ENCODE measurements around the gene NOXO1. TPM values are rescaled to one million over a fixed set of nuclear protein-coding genes. Genes with fewer than 3 reads are reported as not detected.

The NOXO1 gene
- total RNA-seq, 4 donors from 2014 or later = 0.52 TPM; not detected in 3

GRCh38 chr16:1980030-1980769 is 1.1 kb downstream of the NOXO1 start:
- no peak for TF ChIP-seq POLR2A (IDR thresholded peaks at IDR 0.05; ENCODE audit: low read depth)
- no peak for TF ChIP-seq CTCF (IDR thresholded peaks at IDR 0.05)
- no peak for TF ChIP-seq POLR2AphosphoS5 (IDR thresholded peaks at IDR 0.05)
- no peak for TF ChIP-seq EP300 (IDR thresholded peaks at IDR 0.05)
- intact Hi-C loops (cut with DNase I) = no loop called here
- Histone ChIP-seq H3K27ac (replicated peaks in 1 of 4) (no peak overlapping the region), H3K9me3 (no peaks in the 10 kb centered on the region), H3K27me3 (peaks cover 0 to 80% (median 47%) of the 10 kb centered on the region in 4 donors), H3K36me3 (peaks cover 37 to 43% (median 39%) of the 10 kb centered on the region in 4 donors), H3K4me1 (peaks cover 32 to 46% (median 38%) of the 10 kb centered on the region in 4 donors), H3K4me3 (no peak overlapping the region)
- no peak for DNase-seq (ENCODE audit: extremely low spot score)
- 0% methylated on average over 14 of the region's 53 CpGs for WGBS

DNA sequence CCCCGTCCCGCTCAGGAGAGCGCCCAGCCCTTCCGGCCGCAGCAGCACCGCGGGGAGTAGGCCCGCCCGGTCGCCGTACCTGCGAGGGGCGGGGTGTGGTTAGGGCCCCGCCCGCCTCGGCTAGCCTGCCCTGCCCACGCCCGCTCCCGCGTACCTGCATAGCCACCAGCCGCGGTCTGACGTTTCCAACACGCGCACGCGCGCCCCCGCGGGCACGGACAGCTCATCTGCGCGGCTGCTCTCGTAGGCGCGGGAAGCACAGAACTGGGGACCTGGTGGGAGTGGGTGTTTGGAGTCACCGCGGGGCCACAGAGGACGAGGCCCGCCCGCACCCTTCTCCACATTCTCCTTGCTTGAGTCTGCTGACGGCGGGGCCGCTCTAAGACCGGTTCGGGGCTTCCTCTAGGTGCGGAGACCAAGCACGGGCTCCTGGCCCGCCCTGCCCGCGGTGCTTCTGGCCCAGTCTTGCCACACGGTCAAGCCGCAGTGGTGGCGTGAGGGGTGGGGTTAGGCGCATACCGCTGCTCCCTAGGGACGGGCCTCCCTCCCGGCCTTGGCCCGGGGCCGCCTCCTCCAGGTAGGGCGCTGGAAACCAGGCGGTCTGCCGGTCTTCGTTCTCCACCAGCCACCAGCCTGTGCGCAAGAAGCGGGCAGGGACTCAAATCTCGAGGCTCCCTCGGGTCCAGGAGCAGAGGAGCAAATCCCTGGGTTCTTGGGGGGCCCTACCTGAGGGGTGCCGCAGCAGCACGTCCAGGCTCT is 1.8 kb downstream of the NOXO1 start:
- DNase-seq (ENCODE audit: extremely low spot score) = no peak
- H3K4me1 ChIP-seq = peaks cover 24 to 39% (median 31%) of the 10 kb centered on the region in 4 donors
- 14% methylated on average over 19 of the region's 70 CpGs for WGBS
- no peaks in the 10 kb centered on the region for H3K9me3 ChIP-seq
- H3K27ac ChIP-seq (replicated peaks in 1 of 4) = no peak overlapping the region
- peaks cover 0 to 88% (median 47%) of the 10 kb centered on the region in 4 donors for H3K27me3 ChIP-seq
- H3K4me3 ChIP-seq = no peak overlapping the region
- no peak for TF ChIP-seq POLR2AphosphoS5 (IDR thresholded peaks at IDR 0.05)
- no peak for TF ChIP-seq EP300 (IDR thresholded peaks at IDR 0.05)
- no peak for TF ChIP-seq POLR2A (IDR thresholded peaks at IDR 0.05; ENCODE audit: low read depth)
- no peak for TF ChIP-seq CTCF (IDR thresholded peaks at IDR 0.05)
- H3K36me3 ChIP-seq = peaks cover 45 to 47% (median 46%) of the 10 kb centered on the region in 4 donors
- intact Hi-C loops (cut with DNase I) = no loop called here

- no peak overlapping the region for H3K27ac ChIP-seq (replicated peaks in 1 of 4)
- intact Hi-C loops (cut with DNase I) = no loop called here
- peaks cover 23 to 43% (median 31%) of the 10 kb centered on the region in 4 donors for H3K4me1 ChIP-seq
- 79% methylated on average over 25 of the region's 37 CpGs for WGBS
- no peak overlapping the region for H3K4me3 ChIP-seq
- peaks cover 51 to 55% (median 53%) of the 10 kb centered on the region in 4 donors for H3K36me3 ChIP-seq
- H3K9me3 ChIP-seq = no peaks in the 10 kb centered on the region
- no peak for DNase-seq (ENCODE audit: extremely low spot score)
- no peak for TF ChIP-seq POLR2A (IDR thresholded peaks at IDR 0.05; ENCODE audit: low read depth)
- no peak for TF ChIP-seq POLR2AphosphoS5 (IDR thresholded peaks at IDR 0.05)
- TF ChIP-seq CTCF (IDR thresholded peaks at IDR 0.05) = no peak
- TF ChIP-seq EP300 (IDR thresholded peaks at IDR 0.05) = no peak
- peaks cover 0 to 96% (median 47%) of the 10 kb centered on the region in 4 donors for H3K27me3 ChIP-seq
Measured at GRCh38 chr16:1978476-1979120, 2.7 kb downstream of the NOXO1 start.

GRCh38 chr16:1977875-1978268 is 3.4 kb downstream of the NOXO1 start:
- TF ChIP-seq POLR2A (IDR thresholded peaks at IDR 0.05; ENCODE audit: low read depth) (no peak), POLR2AphosphoS5 (IDR thresholded peaks at IDR 0.05) (no peak), CTCF (IDR thresholded peaks at IDR 0.05) (no peak), EP300 (IDR thresholded peaks at IDR 0.05) (no peak)
- Histone ChIP-seq H3K9me3 (no peaks in the 10 kb centered on the region), H3K4me3 (no peak overlapping the region), H3K4me1 (peaks cover 22 to 43% (median 31%) of the 10 kb centered on the region in 4 donors), H3K36me3 (peaks cover 51 to 56% (median 53%) of the 10 kb centered on the region in 4 donors), H3K27me3 (peaks cover 0 to 94% (median 47%) of the 10 kb centered on the region in 4 donors), H3K27ac (replicated peaks in 1 of 4) (no peak overlapping the region)
- no peak for DNase-seq (ENCODE audit: extremely low spot score)
- intact Hi-C loops (cut with DNase I) = no loop called here
- WGBS = 94% methylated on average over 8 of the region's 18 CpGs

Data from esophagus muscularis mucosa (tissue), 4 donors.